ENCODE results near the gene MN1.

Gene MN1

GRCh38 chr22:27720860-27721259, 80.7 kb downstream of the MN1 start:
- Mint-ChIP-seq H3K9me3 (ENCODE audit: low read depth) (peaks cover 7% of the 10 kb centered on the region), H3K4me3 (no peak overlapping the region), H3K27ac (no peak overlapping the region), H3K4me1 (ENCODE audit: low read depth) (no peaks in the 10 kb centered on the region), H3K36me3 (no peaks in the 10 kb centered on the region), H3K27me3 (peaks cover 18% of the 10 kb centered on the region)

DNA sequence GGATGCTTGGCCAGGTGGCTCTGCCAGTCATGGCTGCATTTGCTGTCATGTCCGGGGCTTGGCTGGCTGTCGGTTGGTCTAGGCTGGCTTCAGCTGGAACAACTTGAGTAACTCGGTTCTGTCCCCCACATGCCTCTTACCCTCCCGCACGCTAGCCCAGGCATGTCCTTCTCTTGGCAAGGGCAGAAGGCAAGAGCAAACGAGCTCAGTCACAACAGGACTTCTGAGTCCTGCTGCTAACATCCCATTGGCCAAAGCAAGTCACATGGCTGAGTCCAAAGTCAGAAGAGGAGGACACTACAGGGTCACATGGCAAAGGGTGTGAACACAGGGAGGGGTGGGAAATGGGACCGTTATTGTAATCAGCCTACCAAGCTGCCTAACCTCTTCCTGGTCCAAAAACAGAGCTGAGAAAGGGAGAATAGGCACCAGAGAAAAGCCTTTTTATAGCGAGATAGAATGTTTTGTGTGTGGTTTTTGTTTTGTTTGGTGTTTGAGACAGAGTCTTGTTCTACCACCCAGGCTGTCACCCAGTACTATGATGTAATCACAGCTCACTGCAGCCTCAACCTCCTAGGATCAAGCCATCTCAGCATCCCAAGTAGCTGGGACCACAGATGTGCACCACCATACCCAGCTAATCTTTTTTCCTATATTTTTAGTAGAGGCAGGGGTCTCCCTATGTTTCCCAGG, 81.9 kb downstream of the MN1 start:
- no peaks in the 10 kb centered on the region for H3K4me1 Mint-ChIP-seq (ENCODE audit: low read depth)
- peaks cover 16% of the 10 kb centered on the region for H3K27me3 Mint-ChIP-seq

GRCh38 chr22:27719036-27719347, 82.6 kb downstream of the MN1 start:
- Mint-ChIP-seq H3K4me3 (no peak overlapping the region), H3K27me3 (peaks cover 18% of the 10 kb centered on the region), H3K4me1 (ENCODE audit: low read depth) (no peaks in the 10 kb centered on the region), H3K9me3 (ENCODE audit: low read depth) (peaks cover 5% of the 10 kb centered on the region), H3K36me3 (no peaks in the 10 kb centered on the region), H3K27ac (no peak overlapping the region)

More for the DNA sequence above, 81.9 kb downstream of the MN1 start:
- Mint-ChIP-seq H3K27ac (no peak overlapping the region), H3K36me3 (no peaks in the 10 kb centered on the region), H3K4me3 (no peak overlapping the region), H3K9me3 (ENCODE audit: low read depth) (peaks cover 5% of the 10 kb centered on the region)

DNA sequence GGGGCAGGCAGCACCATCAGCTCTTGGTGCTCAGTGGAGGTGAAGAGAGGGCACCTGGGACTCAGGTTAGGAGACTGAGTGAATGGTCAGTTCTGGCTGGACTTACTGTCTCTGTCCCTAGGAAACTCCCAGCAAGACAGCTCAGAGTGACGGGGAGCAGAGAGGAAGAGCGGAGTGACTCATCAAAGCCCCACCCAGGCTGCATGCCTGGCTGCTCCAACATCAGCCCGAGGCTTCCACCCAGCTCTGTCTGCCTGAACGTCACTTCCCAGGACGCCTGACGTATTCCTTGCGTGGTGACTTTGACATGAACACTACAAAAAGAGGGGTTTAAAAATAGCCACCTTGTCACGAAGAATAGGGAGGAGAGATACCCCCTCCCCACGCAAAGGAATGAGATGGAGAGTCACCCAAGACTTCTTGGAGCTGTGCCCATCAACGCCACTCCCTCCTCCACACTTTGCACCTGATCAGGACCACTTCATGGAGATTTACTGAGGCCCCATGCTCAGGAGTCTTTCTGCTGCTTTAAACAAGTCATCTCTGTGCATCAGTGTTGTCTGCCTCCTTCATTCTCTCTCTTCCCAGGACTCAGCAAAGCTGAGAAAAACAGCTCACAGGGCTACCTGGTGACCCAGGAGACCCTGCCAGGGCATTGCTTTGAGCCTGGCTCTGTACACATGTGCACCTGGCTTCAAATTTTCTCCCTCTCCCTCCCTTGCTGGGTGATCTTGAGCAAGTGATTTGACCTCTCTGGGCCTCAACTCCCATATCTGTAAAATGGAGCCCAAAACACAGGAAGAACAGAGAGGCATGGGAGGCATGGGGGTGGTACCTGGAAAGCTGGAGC, 83.1 kb downstream of the MN1 start:
- H3K9me3 Mint-ChIP-seq (ENCODE audit: low read depth), result peaks cover 5% of the 10 kb centered on the region
- H3K27me3 Mint-ChIP-seq, result peaks cover 19% of the 10 kb centered on the region
- H3K4me1 Mint-ChIP-seq (ENCODE audit: low read depth), result no peaks in the 10 kb centered on the region
- no peak overlapping the region for H3K27ac Mint-ChIP-seq
- no peak overlapping the region for H3K4me3 Mint-ChIP-seq
- H3K36me3 Mint-ChIP-seq, result no peaks in the 10 kb centered on the region

- no peak overlapping the region for H3K4me3 Mint-ChIP-seq
- peaks cover 22% of the 10 kb centered on the region for H3K27me3 Mint-ChIP-seq
- H3K9me3 Mint-ChIP-seq (ENCODE audit: low read depth), result peaks cover 5% of the 10 kb centered on the region
- no peak overlapping the region for H3K27ac Mint-ChIP-seq
- no peaks in the 10 kb centered on the region for H3K36me3 Mint-ChIP-seq
- H3K4me1 Mint-ChIP-seq (ENCODE audit: low read depth), result no peaks in the 10 kb centered on the region
Observed at GRCh38 chr22:27717094-27717493, 84.5 kb downstream of the MN1 start.

- Mint-ChIP-seq H3K27ac (no peak overlapping the region), H3K4me1 (ENCODE audit: low read depth) (no peaks in the 10 kb centered on the region), H3K4me3 (no peak overlapping the region), H3K9me3 (ENCODE audit: low read depth) (peaks cover 5% of the 10 kb centered on the region), H3K27me3 (peaks cover 22% of the 10 kb centered on the region), H3K36me3 (no peaks in the 10 kb centered on the region)
Observed at GRCh38 chr22:27716074-27716473, 85.5 kb downstream of the MN1 start.

DNA sequence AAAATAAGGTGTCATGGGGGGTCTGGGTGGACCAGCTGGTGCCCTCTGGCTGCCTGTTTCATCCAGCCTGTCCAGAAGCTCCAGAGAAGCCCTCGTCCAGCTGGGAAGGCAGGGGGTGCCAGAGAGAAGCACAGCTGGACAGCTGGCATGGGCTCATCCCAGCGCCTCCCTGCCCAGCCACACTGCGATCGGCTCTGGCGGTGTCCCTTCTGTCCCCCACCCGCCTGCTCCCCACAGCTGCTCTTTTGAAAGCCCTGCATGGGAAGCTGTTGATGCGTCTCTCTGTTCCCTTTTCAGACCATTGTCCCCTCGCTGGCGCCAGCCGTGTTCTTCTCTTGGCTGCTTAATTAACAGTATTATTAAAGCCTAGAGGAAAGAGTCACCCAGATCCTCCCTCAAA, 86.5 kb downstream of the MN1 start:
- H3K27me3 Mint-ChIP-seq, result peaks cover 27% of the 10 kb centered on the region
- H3K4me3 Mint-ChIP-seq, result no peak overlapping the region
- peaks cover 5% of the 10 kb centered on the region for H3K9me3 Mint-ChIP-seq (ENCODE audit: low read depth)
- no peak overlapping the region for H3K27ac Mint-ChIP-seq
- H3K36me3 Mint-ChIP-seq, result no peaks in the 10 kb centered on the region
- no peaks in the 10 kb centered on the region for H3K4me1 Mint-ChIP-seq (ENCODE audit: low read depth)

GRCh38 chr22:27714068-27714467, 87.5 kb downstream of the MN1 start:
- no peak overlapping the region for H3K4me3 Mint-ChIP-seq
- no peaks in the 10 kb centered on the region for H3K4me1 Mint-ChIP-seq (ENCODE audit: low read depth)
- no peaks in the 10 kb centered on the region for H3K36me3 Mint-ChIP-seq
- no peak overlapping the region for H3K27ac Mint-ChIP-seq
- peaks cover 37% of the 10 kb centered on the region for H3K27me3 Mint-ChIP-seq
- H3K9me3 Mint-ChIP-seq (ENCODE audit: low read depth), result peaks cover 5% of the 10 kb centered on the region

GRCh38 chr22:27713461-27713860, 88.1 kb downstream of the MN1 start:
- Mint-ChIP-seq H3K4me3 (no peak overlapping the region), H3K4me1 (ENCODE audit: low read depth) (no peaks in the 10 kb centered on the region), H3K9me3 (ENCODE audit: low read depth) (peaks cover 5% of the 10 kb centered on the region), H3K27ac (no peak overlapping the region), H3K36me3 (no peaks in the 10 kb centered on the region), H3K27me3 (peaks cover 35% of the 10 kb centered on the region)

DNA sequence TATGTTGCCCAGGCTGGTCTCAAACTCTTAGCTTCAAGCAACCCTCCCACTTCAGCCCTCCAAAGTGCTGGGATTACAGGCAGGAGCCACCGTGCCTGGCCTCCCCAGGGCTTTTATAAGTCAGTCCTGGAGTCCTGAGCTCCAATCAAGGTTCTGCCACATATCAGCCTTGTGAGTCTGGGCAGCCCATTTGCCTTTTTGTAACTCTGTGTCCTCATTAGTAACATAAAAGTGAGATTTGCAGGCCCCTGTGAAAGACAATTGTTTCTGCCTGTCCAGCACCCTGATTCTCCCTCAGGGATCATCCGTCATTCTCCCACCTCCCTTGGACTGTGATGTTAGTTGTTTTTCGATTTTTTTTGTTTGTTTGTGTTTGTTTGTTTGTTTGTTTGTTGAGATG, 89.8 kb downstream of the MN1 start:
- no peak overlapping the region for H3K27ac Mint-ChIP-seq
- H3K27me3 Mint-ChIP-seq, result peaks cover 26% of the 10 kb centered on the region
- no peaks in the 10 kb centered on the region for H3K36me3 Mint-ChIP-seq
- H3K4me3 Mint-ChIP-seq, result no peak overlapping the region
- no peaks in the 10 kb centered on the region for H3K4me1 Mint-ChIP-seq (ENCODE audit: low read depth)
- H3K9me3 Mint-ChIP-seq (ENCODE audit: low read depth), result peaks cover 5% of the 10 kb centered on the region

GRCh38 chr22:27711012-27711411, 90.5 kb downstream of the MN1 start:
- no peaks in the 10 kb centered on the region for H3K4me1 Mint-ChIP-seq (ENCODE audit: low read depth)
- H3K36me3 Mint-ChIP-seq, result no peaks in the 10 kb centered on the region
- no peak overlapping the region for H3K27ac Mint-ChIP-seq
- no peak overlapping the region for H3K4me3 Mint-ChIP-seq
- peaks cover 3% of the 10 kb centered on the region for H3K9me3 Mint-ChIP-seq (ENCODE audit: low read depth)
- H3K27me3 Mint-ChIP-seq, result peaks cover 24% of the 10 kb centered on the region

DNA sequence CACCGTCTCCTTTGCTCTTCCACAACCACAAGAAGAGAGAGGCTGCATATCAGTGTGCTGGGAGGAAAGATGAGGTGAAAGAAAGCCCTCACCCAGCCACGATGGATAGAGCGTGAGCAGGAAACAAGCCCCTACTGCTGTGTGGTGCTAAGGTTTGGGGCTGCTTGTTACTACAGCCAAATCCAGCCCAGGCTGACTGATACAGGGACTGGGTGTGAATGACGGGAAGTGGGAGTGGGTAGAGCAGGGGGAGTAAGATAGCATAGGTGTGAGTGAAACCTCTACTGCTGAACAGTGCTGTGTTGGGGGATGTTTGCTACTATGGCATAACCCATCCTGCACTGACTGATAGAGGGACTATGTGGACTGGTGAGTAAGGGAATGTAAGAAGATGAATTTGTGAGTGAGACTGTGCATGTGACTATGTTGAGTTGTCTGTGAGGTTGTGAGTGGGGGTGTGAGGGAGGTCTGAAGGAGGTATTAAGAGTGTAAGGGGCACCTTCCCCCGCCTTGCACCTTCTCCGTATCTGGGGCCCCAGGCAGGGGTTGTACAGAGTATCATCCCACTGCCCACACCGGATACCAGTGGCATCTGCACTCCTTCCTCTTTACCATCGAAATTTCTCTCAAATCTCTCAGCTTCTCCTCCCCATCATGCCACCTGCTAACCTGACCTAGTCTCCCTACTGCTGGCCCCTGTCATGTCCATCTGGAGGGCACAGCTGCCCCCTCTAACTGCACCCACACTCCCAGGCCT, 91.5 kb downstream of the MN1 start:
- no peaks in the 10 kb centered on the region for H3K4me1 Mint-ChIP-seq (ENCODE audit: low read depth)
- no peaks in the 10 kb centered on the region for H3K9me3 Mint-ChIP-seq (ENCODE audit: low read depth)
- H3K36me3 Mint-ChIP-seq, result no peaks in the 10 kb centered on the region
- H3K27me3 Mint-ChIP-seq, result peaks cover 22% of the 10 kb centered on the region
- no peak overlapping the region for H3K27ac Mint-ChIP-seq
- no peak overlapping the region for H3K4me3 Mint-ChIP-seq

DNA sequence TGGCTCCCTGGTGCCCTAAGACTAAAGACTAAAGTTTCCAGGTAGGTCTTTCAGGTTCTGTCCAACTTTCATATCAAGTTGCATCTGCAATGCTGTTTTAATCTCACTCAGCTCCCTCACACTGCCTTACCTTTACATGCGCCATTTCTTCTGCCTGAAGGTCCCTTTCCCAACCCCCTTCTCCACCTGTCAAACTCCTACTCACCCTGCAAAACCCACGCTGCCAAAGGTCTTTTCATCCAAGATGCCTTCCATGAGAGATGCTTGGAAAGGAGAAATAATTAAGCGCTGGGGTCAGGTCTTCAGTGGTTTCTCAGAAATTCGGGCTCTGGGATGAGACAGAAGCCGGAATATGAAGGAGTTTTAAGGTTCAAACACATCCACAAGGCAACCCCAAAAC, 95.1 kb downstream of the MN1 start:
- H3K27me3 Mint-ChIP-seq, result peaks cover 15% of the 10 kb centered on the region
- H3K9me3 Mint-ChIP-seq (ENCODE audit: low read depth), result no peaks in the 10 kb centered on the region
- no peak overlapping the region for H3K27ac Mint-ChIP-seq
- H3K4me1 Mint-ChIP-seq (ENCODE audit: low read depth), result no peaks in the 10 kb centered on the region
- no peak overlapping the region for H3K4me3 Mint-ChIP-seq
- peaks cover 2% of the 10 kb centered on the region for H3K36me3 Mint-ChIP-seq

DNA sequence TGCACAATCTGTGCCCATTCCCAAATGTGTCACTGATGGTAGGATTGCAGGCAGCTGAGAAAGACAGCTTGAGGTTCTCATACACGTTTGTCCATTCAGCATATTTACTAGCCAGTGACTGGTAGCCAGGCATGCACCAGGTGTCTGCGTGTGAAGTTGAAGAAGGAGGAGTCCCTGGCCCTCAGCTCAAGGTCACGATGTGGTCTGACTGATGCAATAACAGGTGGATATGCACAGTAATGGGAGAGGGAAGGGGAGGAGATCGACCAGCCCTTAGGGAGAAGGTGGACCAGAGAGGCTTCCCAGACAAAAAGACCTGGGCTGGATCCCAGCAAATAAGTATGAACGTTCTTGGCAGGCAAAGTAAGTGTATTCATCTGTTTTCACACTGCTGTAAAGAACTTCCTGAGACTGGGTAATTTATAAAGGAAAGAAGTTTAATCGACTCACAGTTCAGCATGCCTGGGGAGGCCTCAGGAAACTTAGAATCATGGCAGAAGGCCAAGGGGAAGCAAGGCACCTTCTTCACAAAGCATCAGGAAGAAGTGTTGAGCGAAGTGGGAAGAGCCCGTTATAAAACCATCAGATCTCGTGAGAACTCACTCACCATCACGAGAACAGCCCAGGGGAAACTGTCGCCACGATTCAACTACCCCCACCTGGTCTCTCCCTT, 96.0 kb downstream of the MN1 start:
- no peak overlapping the region for H3K4me3 Mint-ChIP-seq

GRCh38 chr22:27704581-27704980, 97.0 kb downstream of the MN1 start:
- H3K4me1 Mint-ChIP-seq (ENCODE audit: low read depth), result no peaks in the 10 kb centered on the region
- no peaks in the 10 kb centered on the region for H3K9me3 Mint-ChIP-seq (ENCODE audit: low read depth)
- H3K27ac Mint-ChIP-seq, result no peak overlapping the region
- no peak overlapping the region for H3K4me3 Mint-ChIP-seq
- H3K27me3 Mint-ChIP-seq, result peaks cover 4% of the 10 kb centered on the region
- H3K36me3 Mint-ChIP-seq, result peaks cover 2% of the 10 kb centered on the region

More for the DNA sequence above, 96.0 kb downstream of the MN1 start:
- H3K27ac Mint-ChIP-seq, result no peak overlapping the region
- H3K27me3 Mint-ChIP-seq, result peaks cover 13% of the 10 kb centered on the region
- no peaks in the 10 kb centered on the region for H3K4me1 Mint-ChIP-seq (ENCODE audit: low read depth)
- H3K9me3 Mint-ChIP-seq (ENCODE audit: low read depth), result no peaks in the 10 kb centered on the region
- H3K36me3 Mint-ChIP-seq, result peaks cover 2% of the 10 kb centered on the region

Data from activated naive CD8-positive, alpha-beta T cell (primary cell).